ENCODE data around the gene MRM3. TPM values are rescaled to one million over a fixed set of nuclear protein-coding genes. Genes with fewer than 3 reads are reported as not detected.
A peak's percentile ranks its signal among the peaks of the same experiment; 100 is the strongest.
"Not testable (repeated sequence)": the region's sequence is repeated elsewhere in the genome, so short reads cannot be mapped to it uniquely, and the experiment has no call there.

The MRM3 gene
- polyA plus RNA-seq, 1 donor from 2014 or later, result 20.0 TPM

DNA sequence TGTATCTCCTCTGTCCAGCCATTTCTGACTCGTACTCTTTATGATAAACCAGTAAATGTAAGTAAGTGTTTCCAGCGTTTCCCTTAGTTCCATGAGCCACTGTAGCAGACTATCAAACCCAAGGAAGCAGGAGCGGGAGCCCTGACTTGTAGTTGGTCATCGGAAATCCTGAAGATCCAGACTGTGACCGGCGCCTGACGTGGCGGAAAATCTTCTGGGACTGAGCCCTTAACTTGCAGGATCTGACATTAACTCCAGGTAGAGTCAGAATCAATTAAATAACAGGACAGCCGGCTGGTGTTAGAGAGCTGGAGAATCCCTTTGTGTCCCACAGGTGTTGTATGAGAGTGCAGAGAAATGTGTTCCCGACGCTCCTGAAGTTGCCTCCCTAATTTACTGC lies 4.1 kb upstream of the MRM3 start:
- H3F3A ChIP-seq (ENCODE audit: insufficient read depth, low read length, poor library complexity, severe bottlenecking), result no peaks in the 10 kb centered on the region
- H3K27me3 ChIP-seq (ENCODE audit: insufficient read depth, low read depth, low read length), result no peaks in the 10 kb centered on the region
- H3K4me3 ChIP-seq (ENCODE audit: low read length), result no peak overlapping the region
- H3K9ac ChIP-seq (ENCODE audit: low read length), result no peak overlapping the region
- TF ChIP-seq POLR2AphosphoS5 (IDR thresholded peaks at IDR 0.05) (no peak), EZH2 (IDR thresholded peaks at IDR 0.05; ENCODE audit: borderline replicate concordance, insufficient read depth, low read length, poor library complexity, severe bottlenecking) (no peak), EP300 (conservative IDR thresholded peaks at IDR 0.05; ENCODE audit: poor library complexity, severe bottlenecking) (no peak), MXI1 (conservative IDR thresholded peaks at IDR 0.05; ENCODE audit: poor library complexity, severe bottlenecking) (no peak), RAD21 (conservative IDR thresholded peaks at IDR 0.05) (no peak), SMC3 (conservative IDR thresholded peaks at IDR 0.05; ENCODE audit: poor library complexity) (no peak), TAF1 (IDR thresholded peaks at IDR 0.05; ENCODE audit: low read depth) (no peak), CTCF (IDR thresholded peaks at IDR 0.05; ENCODE audit: poor library complexity, severe bottlenecking) (no peak)
- TF ChIP-seq, protein P1, sequence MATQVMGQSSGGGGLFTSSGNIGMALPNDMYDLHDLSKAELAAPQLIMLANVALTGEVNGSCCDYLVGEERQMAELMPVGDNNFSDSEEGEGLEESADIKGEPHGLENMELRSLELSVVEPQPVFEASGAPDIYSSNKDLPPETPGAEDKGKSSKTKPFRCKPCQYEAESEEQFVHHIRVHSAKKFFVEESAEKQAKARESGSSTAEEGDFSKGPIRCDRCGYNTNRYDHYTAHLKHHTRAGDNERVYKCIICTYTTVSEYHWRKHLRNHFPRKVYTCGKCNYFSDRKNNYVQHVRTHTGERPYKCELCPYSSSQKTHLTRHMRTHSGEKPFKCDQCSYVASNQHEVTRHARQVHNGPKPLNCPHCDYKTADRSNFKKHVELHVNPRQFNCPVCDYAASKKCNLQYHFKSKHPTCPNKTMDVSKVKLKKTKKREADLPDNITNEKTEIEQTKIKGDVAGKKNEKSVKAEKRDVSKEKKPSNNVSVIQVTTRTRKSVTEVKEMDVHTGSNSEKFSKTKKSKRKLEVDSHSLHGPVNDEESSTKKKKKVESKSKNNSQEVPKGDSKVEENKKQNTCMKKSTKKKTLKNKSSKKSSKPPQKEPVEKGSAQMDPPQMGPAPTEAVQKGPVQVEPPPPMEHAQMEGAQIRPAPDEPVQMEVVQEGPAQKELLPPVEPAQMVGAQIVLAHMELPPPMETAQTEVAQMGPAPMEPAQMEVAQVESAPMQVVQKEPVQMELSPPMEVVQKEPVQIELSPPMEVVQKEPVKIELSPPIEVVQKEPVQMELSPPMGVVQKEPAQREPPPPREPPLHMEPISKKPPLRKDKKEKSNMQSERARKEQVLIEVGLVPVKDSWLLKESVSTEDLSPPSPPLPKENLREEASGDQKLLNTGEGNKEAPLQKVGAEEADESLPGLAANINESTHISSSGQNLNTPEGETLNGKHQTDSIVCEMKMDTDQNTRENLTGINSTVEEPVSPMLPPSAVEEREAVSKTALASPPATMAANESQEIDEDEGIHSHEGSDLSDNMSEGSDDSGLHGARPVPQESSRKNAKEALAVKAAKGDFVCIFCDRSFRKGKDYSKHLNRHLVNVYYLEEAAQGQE (IDR thresholded peaks at IDR 0.05; ENCODE audit: borderline replicate concordance), result no peak
- no peaks in the 10 kb centered on the region for H3K9me2 ChIP-seq (ENCODE audit: insufficient read depth, low read length)
- H3K4me2 ChIP-seq (ENCODE audit: low read length), result no peak overlapping the region
- no peak overlapping the region for H3K27ac ChIP-seq (ENCODE audit: low read length)
- H3K36me3 ChIP-seq (ENCODE audit: insufficient read depth, low read length), result peaks cover 7% of the 10 kb centered on the region
- H2AFZ ChIP-seq (ENCODE audit: low read depth, low read length), result no peak overlapping the region
- H3K79me2 ChIP-seq (replicated peaks; ENCODE audit: insufficient read depth, low read length), result peaks cover 28% of the 10 kb centered on the region
- no peaks in the 10 kb centered on the region for H4K20me1 ChIP-seq (ENCODE audit: insufficient read depth)
- no peaks in the 10 kb centered on the region for H3K9me3 ChIP-seq (ENCODE audit: low read length)

DNA sequence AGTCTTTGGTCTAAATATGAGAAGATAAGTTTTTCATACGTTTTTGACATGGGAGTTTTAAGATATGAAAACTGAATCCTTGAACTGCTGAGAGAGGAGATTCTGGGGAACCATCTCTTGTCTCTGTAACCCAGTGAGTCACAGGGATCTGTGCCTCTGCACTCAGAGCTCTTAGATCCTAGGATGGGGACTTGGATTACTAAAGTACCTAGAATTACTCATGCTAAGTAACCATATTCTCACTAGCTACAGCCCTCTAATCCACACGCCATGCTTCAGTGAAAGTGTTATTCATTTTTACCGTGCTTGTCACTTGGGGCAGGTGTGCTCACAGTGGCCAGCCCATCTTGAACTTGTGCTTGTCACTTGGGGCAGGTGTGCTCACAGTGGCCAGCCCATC lies 2.0 kb downstream of the MRM3 start:
- Histone ChIP-seq H3K9me2 (ENCODE audit: insufficient read depth, low read length) (no peaks in the 10 kb centered on the region), H3K9ac (ENCODE audit: low read length) (no peak overlapping the region), H3K27me3 (ENCODE audit: insufficient read depth, low read depth, low read length) (no peaks in the 10 kb centered on the region), H3K9me3 (ENCODE audit: low read length) (no peaks in the 10 kb centered on the region), H2AFZ (ENCODE audit: low read depth, low read length) (no peak overlapping the region), H4K20me1 (ENCODE audit: insufficient read depth) (no peaks in the 10 kb centered on the region), H3K4me3 (ENCODE audit: low read length) (peak overlapping the region; percentile 96), H3K4me2 (ENCODE audit: low read length) (no peak overlapping the region), H3K27ac (ENCODE audit: low read length) (no peak overlapping the region), H3K36me3 (ENCODE audit: insufficient read depth, low read length) (no peaks in the 10 kb centered on the region), H3F3A (ENCODE audit: insufficient read depth, low read length, poor library complexity, severe bottlenecking) (no peaks in the 10 kb centered on the region), H3K79me2 (replicated peaks; ENCODE audit: insufficient read depth, low read length) (peaks cover 46% of the 10 kb centered on the region)
- TF ChIP-seq EZH2 (IDR thresholded peaks at IDR 0.05; ENCODE audit: borderline replicate concordance, insufficient read depth, low read length, poor library complexity, severe bottlenecking) (no peak), RAD21 (conservative IDR thresholded peaks at IDR 0.05) (no peak)

GRCh38 chr17:785901-786300 lies 3.7 kb downstream of the MRM3 start:
- H3K9me3 ChIP-seq (ENCODE audit: low read length); H3F3A ChIP-seq (ENCODE audit: insufficient read depth, low read length, poor library complexity, severe bottlenecking); H3K27ac ChIP-seq (ENCODE audit: low read length); H2AFZ ChIP-seq (ENCODE audit: low read depth, low read length); H3K9me2 ChIP-seq (ENCODE audit: insufficient read depth, low read length); H3K4me3 ChIP-seq (ENCODE audit: low read length); H3K27me3 ChIP-seq (ENCODE audit: insufficient read depth, low read depth, low read length); H3K9ac ChIP-seq (ENCODE audit: low read length); H3K4me2 ChIP-seq (ENCODE audit: low read length); H4K20me1 ChIP-seq (ENCODE audit: insufficient read depth); H3K36me3 ChIP-seq (ENCODE audit: insufficient read depth, low read length): not testable (repeated sequence)
- H3K79me2 ChIP-seq (replicated peaks; ENCODE audit: insufficient read depth, low read length), result peaks cover 37% of the 10 kb centered on the region
